ENCODE measurements around the gene C11orf91.

DNA sequence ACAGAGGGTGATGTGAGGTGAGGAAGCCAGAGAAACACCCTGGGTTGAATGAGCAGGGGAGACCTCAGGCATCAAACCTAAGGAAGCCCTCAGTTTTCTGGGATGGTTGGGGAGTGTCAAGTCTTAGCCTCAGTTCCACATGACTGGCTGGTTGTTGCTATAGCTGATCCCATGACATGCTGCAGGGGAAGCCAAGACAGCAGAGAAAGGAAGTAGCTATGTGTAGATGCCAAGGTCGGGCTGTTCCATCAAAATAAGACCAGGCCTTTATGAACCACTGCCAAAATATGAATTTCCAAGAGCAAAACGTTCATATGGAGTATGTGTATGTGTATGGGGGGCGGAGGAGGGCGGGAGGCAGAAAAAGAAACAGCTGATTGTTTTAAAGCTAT is 24.0 kb upstream of the C11orf91 start:
- TF ChIP-seq, protein P1, sequence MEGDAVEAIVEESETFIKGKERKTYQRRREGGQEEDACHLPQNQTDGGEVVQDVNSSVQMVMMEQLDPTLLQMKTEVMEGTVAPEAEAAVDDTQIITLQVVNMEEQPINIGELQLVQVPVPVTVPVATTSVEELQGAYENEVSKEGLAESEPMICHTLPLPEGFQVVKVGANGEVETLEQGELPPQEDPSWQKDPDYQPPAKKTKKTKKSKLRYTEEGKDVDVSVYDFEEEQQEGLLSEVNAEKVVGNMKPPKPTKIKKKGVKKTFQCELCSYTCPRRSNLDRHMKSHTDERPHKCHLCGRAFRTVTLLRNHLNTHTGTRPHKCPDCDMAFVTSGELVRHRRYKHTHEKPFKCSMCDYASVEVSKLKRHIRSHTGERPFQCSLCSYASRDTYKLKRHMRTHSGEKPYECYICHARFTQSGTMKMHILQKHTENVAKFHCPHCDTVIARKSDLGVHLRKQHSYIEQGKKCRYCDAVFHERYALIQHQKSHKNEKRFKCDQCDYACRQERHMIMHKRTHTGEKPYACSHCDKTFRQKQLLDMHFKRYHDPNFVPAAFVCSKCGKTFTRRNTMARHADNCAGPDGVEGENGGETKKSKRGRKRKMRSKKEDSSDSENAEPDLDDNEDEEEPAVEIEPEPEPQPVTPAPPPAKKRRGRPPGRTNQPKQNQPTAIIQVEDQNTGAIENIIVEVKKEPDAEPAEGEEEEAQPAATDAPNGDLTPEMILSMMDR (IDR thresholded peaks at IDR 0.05; ENCODE audit: low read depth, low read length) = no peak
- no peak for TF ChIP-seq POLR2A (IDR thresholded peaks at IDR 0.05; ENCODE audit: extremely low read depth, insufficient read length)
